ENCODE results near the gene SAFB2. TPM values are rescaled to one million over a fixed set of nuclear protein-coding genes. Genes with fewer than 3 reads are reported as not detected.

The SAFB2 gene
- polyA plus RNA-seq, 1 donor from 2014 or later, result 40.1 TPM

DNA sequence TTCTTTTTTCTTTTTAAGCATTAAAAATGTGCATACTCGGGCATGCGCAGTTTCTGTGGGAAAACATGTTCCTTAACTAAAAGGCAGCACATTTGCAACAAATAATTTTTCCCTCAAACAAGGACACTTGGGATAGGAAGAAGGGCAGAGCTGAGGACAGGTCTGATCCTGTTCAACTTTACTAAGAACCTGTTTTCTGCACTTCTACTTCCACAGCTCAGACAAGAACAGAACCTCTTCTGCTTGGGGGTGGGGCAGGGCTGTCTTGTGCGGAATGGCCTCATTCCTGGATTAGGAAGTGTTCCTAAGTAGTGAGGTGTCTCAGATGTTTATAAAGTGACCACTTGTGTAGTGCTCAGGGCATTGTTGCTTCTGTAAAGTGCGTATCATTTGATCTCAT lies 18.6 kb upstream of the SAFB2 start:
- no peak for TF ChIP-seq EP300 (conservative IDR thresholded peaks at IDR 0.05; ENCODE audit: poor library complexity, severe bottlenecking)
- TF ChIP-seq MXI1 (conservative IDR thresholded peaks at IDR 0.05; ENCODE audit: poor library complexity, severe bottlenecking), result no peak
- TF ChIP-seq, protein P1, sequence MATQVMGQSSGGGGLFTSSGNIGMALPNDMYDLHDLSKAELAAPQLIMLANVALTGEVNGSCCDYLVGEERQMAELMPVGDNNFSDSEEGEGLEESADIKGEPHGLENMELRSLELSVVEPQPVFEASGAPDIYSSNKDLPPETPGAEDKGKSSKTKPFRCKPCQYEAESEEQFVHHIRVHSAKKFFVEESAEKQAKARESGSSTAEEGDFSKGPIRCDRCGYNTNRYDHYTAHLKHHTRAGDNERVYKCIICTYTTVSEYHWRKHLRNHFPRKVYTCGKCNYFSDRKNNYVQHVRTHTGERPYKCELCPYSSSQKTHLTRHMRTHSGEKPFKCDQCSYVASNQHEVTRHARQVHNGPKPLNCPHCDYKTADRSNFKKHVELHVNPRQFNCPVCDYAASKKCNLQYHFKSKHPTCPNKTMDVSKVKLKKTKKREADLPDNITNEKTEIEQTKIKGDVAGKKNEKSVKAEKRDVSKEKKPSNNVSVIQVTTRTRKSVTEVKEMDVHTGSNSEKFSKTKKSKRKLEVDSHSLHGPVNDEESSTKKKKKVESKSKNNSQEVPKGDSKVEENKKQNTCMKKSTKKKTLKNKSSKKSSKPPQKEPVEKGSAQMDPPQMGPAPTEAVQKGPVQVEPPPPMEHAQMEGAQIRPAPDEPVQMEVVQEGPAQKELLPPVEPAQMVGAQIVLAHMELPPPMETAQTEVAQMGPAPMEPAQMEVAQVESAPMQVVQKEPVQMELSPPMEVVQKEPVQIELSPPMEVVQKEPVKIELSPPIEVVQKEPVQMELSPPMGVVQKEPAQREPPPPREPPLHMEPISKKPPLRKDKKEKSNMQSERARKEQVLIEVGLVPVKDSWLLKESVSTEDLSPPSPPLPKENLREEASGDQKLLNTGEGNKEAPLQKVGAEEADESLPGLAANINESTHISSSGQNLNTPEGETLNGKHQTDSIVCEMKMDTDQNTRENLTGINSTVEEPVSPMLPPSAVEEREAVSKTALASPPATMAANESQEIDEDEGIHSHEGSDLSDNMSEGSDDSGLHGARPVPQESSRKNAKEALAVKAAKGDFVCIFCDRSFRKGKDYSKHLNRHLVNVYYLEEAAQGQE (IDR thresholded peaks at IDR 0.05; ENCODE audit: borderline replicate concordance), result no peak
- TF ChIP-seq SMC3 (conservative IDR thresholded peaks at IDR 0.05; ENCODE audit: poor library complexity), result no peak
- no peak for TF ChIP-seq TAF1 (IDR thresholded peaks at IDR 0.05; ENCODE audit: low read depth)
- no peak for TF ChIP-seq RAD21 (conservative IDR thresholded peaks at IDR 0.05)
- no peak for TF ChIP-seq CTCF (IDR thresholded peaks at IDR 0.05; ENCODE audit: poor library complexity, severe bottlenecking)
- TF ChIP-seq EZH2 (IDR thresholded peaks at IDR 0.05; ENCODE audit: borderline replicate concordance, insufficient read depth, low read length, poor library complexity, severe bottlenecking), result no peak
- TF ChIP-seq POLR2AphosphoS5 (IDR thresholded peaks at IDR 0.05), result no peak
- Histone ChIP-seq H3K4me3 (ENCODE audit: low read length) (no peak overlapping the region), H3K79me2 (replicated peaks; ENCODE audit: insufficient read depth, low read length) (peaks cover 75% of the 10 kb centered on the region), H3K27ac (ENCODE audit: low read length) (no peak overlapping the region), H3K9me2 (ENCODE audit: insufficient read depth, low read length) (no peaks in the 10 kb centered on the region), H3K36me3 (ENCODE audit: insufficient read depth, low read length) (peaks cover 2% of the 10 kb centered on the region), H3K9ac (ENCODE audit: low read length) (no peak overlapping the region), H3F3A (ENCODE audit: insufficient read depth, low read length, poor library complexity, severe bottlenecking) (no peaks in the 10 kb centered on the region), H2AFZ (ENCODE audit: low read depth, low read length) (no peak overlapping the region), H3K27me3 (ENCODE audit: insufficient read depth, low read depth, low read length) (no peaks in the 10 kb centered on the region), H3K9me3 (ENCODE audit: low read length) (no peaks in the 10 kb centered on the region), H3K4me2 (ENCODE audit: low read length) (no peak overlapping the region), H4K20me1 (ENCODE audit: insufficient read depth) (peaks cover 17% of the 10 kb centered on the region)

GRCh38 chr19:5637971-5638370 lies 15.4 kb upstream of the SAFB2 start:
- Histone ChIP-seq H3K79me2 (replicated peaks; ENCODE audit: insufficient read depth, low read length) (peaks cover 79% of the 10 kb centered on the region), H3K9me2 (ENCODE audit: insufficient read depth, low read length) (no peaks in the 10 kb centered on the region), H3K27me3 (ENCODE audit: insufficient read depth, low read depth, low read length) (no peaks in the 10 kb centered on the region), H2AFZ (ENCODE audit: low read depth, low read length) (no peak overlapping the region), H3K4me2 (ENCODE audit: low read length) (no peak overlapping the region), H3F3A (ENCODE audit: insufficient read depth, low read length, poor library complexity, severe bottlenecking) (no peaks in the 10 kb centered on the region), H3K9ac (ENCODE audit: low read length) (no peak overlapping the region), H3K4me3 (ENCODE audit: low read length) (no peak overlapping the region), H3K27ac (ENCODE audit: low read length) (no peak overlapping the region), H4K20me1 (ENCODE audit: insufficient read depth) (peaks cover 12% of the 10 kb centered on the region), H3K36me3 (ENCODE audit: insufficient read depth, low read length) (no peaks in the 10 kb centered on the region), H3K9me3 (ENCODE audit: low read length) (no peaks in the 10 kb centered on the region)
- TF ChIP-seq EP300 (conservative IDR thresholded peaks at IDR 0.05; ENCODE audit: poor library complexity, severe bottlenecking), result no peak
- TF ChIP-seq, protein P1 (IDR thresholded peaks at IDR 0.05; ENCODE audit: borderline replicate concordance), result no peak
- no peak for TF ChIP-seq SMC3 (conservative IDR thresholded peaks at IDR 0.05; ENCODE audit: poor library complexity)
- no peak for TF ChIP-seq CTCF (IDR thresholded peaks at IDR 0.05; ENCODE audit: poor library complexity, severe bottlenecking)
- no peak for TF ChIP-seq RAD21 (conservative IDR thresholded peaks at IDR 0.05)
- TF ChIP-seq POLR2AphosphoS5 (IDR thresholded peaks at IDR 0.05), result no peak
- no peak for TF ChIP-seq EZH2 (IDR thresholded peaks at IDR 0.05; ENCODE audit: borderline replicate concordance, insufficient read depth, low read length, poor library complexity, severe bottlenecking)
- no peak for TF ChIP-seq MXI1 (conservative IDR thresholded peaks at IDR 0.05; ENCODE audit: poor library complexity, severe bottlenecking)
- no peak for TF ChIP-seq TAF1 (IDR thresholded peaks at IDR 0.05; ENCODE audit: low read depth)
